ENCODE measurements around the gene CCL17.
"Not testable (repeated sequence)": the region's sequence is repeated elsewhere in the genome, so short reads cannot be mapped to it uniquely, and the experiment has no call there.

CCL17 gene

GRCh38 chr16:57367116-57367752, 37.3 kb upstream of the CCL17 start:
- Histone ChIP-seq H3K27me3 (ENCODE audit: control insufficient read depth in 1 of 2, insufficient read depth in 2 of 2, low read length in 2 of 2) (no peaks in the 10 kb centered on the region), H3K9ac (ENCODE audit: low read length) (no peak overlapping the region), H3K27ac (ENCODE audit: low read depth, low read length) (no peak overlapping the region), H3K36me3 (ENCODE audit: insufficient read depth, low read length) (no peaks in the 10 kb centered on the region), H3K4me1 (ENCODE audit: insufficient read depth, low read length) (peaks cover 8% of the 10 kb centered on the region), H3K9me3 (ENCODE audit: low read length) (no peaks in the 10 kb centered on the region), H3K4me3 (ENCODE audit: low read depth in 1 of 2, low read length in 2 of 2) (no peak overlapping the region)

GRCh38 chr16:57371494-57372371, 32.8 kb upstream of the CCL17 start:
- peaks cover 20% of the 10 kb centered on the region for H3K4me1 ChIP-seq (ENCODE audit: insufficient read depth, low read length)
- no peak overlapping the region for H3K27ac ChIP-seq (ENCODE audit: low read depth, low read length)
- peak overlapping the region in 1 of 2 donors; percentile 73 for H3K4me3 ChIP-seq (ENCODE audit: low read depth in 1 of 2, low read length in 2 of 2)

DNA sequence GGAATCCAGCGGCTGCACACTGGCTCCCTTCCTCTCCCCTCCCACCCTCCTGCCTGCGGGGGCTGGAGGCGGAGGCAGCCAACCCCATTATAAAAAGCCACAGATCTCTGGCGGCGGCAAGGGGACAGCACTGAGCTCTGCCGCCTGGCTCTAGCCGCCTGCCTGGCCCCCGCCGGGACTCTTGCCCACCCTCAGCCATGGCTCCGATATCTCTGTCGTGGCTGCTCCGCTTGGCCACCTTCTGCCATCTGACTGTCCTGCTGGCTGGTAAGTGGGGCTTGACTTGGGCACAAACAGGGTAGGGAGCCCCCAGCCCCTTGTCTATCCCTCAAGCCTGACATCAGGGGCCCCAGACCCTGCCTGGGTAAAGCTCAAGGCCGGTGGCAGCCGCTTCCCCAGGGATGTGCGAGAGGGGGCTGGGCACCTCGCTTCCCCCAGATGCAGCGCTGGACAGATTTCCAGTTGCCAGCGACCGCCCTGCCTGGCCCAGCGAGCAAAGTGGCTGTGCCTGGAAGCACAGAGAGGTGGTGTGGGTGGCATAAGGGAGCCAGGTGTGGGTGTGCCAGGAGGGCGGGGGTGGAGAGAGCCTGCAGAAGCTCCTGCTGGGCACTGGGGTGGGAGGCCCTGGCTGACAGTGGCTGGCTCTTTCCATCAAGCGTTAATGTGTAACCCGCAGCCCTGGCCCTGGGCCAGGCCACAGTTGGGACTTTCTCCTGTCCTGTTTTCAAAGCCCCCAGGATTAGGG, 32.0 kb upstream of the CCL17 start, which contains the start of gene CX3CL1:
CX3CL1 (plus strand) TSS at position 119 of the 745 bp plus-strand sequence; CDS start at position 198, 79 bp downstream.
- Histone ChIP-seq H3K9me3 (ENCODE audit: low read length) (no peaks in the 10 kb centered on the region), H3K27me3 (ENCODE audit: control insufficient read depth in 1 of 2, insufficient read depth in 2 of 2, low read length in 2 of 2) (no peaks in the 10 kb centered on the region), H3K9ac (ENCODE audit: low read length) (peak within 1 kb of the TSS; percentile 60), H3K27ac (ENCODE audit: low read depth, low read length) (no peak within 1 kb of the TSS), H3K36me3 (ENCODE audit: insufficient read depth, low read length) (no peaks in the 10 kb centered on the region), H3K4me1 (ENCODE audit: insufficient read depth, low read length) (peaks cover 28% of the 10 kb centered on the region), H3K4me3 (ENCODE audit: low read depth in 1 of 2, low read length in 2 of 2) (peak within 1 kb of the TSS; percentile 50 to 73)

More at GRCh38 chr16:57371494-57372371, 32.8 kb upstream of the CCL17 start:
- no peaks in the 10 kb centered on the region for H3K9me3 ChIP-seq (ENCODE audit: low read length)
- H3K27me3 ChIP-seq (ENCODE audit: control insufficient read depth in 1 of 2, insufficient read depth in 2 of 2, low read length in 2 of 2): no peaks in the 10 kb centered on the region
- peak overlapping the region; percentile 60 for H3K9ac ChIP-seq (ENCODE audit: low read length)
- H3K36me3 ChIP-seq (ENCODE audit: insufficient read depth, low read length): no peaks in the 10 kb centered on the region

DNA sequence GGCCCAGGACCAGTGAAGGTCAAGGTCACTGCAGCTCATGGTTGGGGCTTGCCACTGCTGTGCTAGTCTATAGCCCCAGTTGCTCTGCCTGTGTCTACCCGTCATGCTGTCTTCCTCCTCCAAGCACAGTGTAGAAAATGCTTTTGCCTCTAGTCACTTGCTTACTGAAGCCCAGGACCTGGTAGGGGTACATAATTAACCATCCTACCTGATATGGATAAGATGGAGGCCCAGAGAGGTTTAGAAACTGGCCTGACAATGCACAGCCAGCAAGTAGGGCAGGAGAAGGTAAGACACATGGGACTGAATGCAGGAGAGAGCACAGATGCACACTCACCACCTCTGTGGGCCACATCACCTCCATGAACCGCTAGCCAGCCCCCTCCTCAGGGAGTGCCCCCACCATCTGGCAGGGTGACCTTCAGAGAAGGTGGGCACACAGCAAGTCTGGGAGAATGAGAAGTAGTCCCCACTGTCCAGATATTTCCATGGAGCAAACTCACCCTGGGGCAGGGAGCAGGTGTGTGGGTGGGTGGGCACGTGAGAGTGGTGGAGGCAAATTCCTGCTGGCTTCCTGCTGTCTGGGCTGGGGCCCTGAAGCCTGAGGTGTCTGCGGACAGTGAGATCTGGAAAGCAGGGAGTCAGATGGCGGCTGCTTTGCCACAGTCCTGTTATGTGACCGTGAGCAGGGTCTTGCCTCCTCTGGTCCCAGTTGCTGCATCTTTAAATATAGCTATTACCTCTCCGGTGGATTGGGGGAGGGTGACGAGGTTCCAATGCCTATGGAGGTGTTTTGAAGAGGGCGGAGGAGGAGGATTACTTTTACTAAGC, 31.2 kb upstream of the CCL17 start:
- no peaks in the 10 kb centered on the region for H3K36me3 ChIP-seq (ENCODE audit: insufficient read depth, low read length)
- H3K27me3 ChIP-seq (ENCODE audit: control insufficient read depth in 1 of 2, insufficient read depth in 2 of 2, low read length in 2 of 2): no peaks in the 10 kb centered on the region
- no peak overlapping the region for H3K27ac ChIP-seq (ENCODE audit: low read depth, low read length)
- H3K9ac ChIP-seq (ENCODE audit: low read length): peak overlapping the region; percentile 60
- no peaks in the 10 kb centered on the region for H3K9me3 ChIP-seq (ENCODE audit: low read length)
- H3K4me3 ChIP-seq (ENCODE audit: low read depth in 1 of 2, low read length in 2 of 2): peak overlapping the region; percentile 50 to 73
- H3K4me1 ChIP-seq (ENCODE audit: insufficient read depth, low read length): peaks cover 30% of the 10 kb centered on the region

DNA sequence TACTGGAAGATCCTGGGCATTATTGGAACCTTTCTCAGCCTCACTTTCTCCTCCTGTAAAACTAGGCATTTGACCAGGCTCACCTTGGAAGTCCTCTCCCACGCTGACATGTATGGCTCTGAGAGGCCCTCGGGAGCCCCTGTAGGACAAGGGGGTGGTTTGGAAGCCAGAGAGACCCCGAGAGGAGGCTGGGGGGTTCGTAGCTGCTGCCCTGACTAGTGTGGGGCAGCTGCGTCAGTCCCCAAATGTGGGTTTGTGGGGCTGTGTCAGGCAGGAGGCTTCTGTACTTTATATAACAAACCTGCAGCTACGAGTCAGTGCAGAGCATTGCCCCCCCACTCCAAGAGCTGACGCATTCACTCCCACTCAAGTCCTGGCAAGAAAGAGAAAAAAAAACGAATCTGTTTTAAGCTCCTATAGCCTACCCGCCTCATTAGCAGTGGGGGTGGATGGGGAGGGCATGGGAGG, 30.5 kb upstream of the CCL17 start:
- Histone ChIP-seq H3K9ac (ENCODE audit: low read length) (peak overlapping the region; percentile 60), H3K9me3 (ENCODE audit: low read length) (no peaks in the 10 kb centered on the region), H3K4me3 (ENCODE audit: low read depth in 1 of 2, low read length in 2 of 2) (peak overlapping the region in 1 of 2 donors; percentile 73), H3K36me3 (ENCODE audit: insufficient read depth, low read length) (no peaks in the 10 kb centered on the region), H3K27ac (ENCODE audit: low read depth, low read length) (no peak overlapping the region), H3K27me3 (ENCODE audit: control insufficient read depth in 1 of 2, insufficient read depth in 2 of 2, low read length in 2 of 2) (no peaks in the 10 kb centered on the region), H3K4me1 (ENCODE audit: insufficient read depth, low read length) (peaks cover 30% of the 10 kb centered on the region)

GRCh38 chr16:57374925-57375465, 29.6 kb upstream of the CCL17 start:
- not testable (repeated sequence) for H3K27me3 ChIP-seq (ENCODE audit: control insufficient read depth in 1 of 2, insufficient read depth in 2 of 2, low read length in 2 of 2); H3K27ac ChIP-seq (ENCODE audit: low read depth, low read length); H3K9me3 ChIP-seq (ENCODE audit: low read length); H3K4me3 ChIP-seq (ENCODE audit: low read depth in 1 of 2, low read length in 2 of 2); H3K9ac ChIP-seq (ENCODE audit: low read length); H3K36me3 ChIP-seq (ENCODE audit: insufficient read depth, low read length)
- peaks cover 30% of the 10 kb centered on the region for H3K4me1 ChIP-seq (ENCODE audit: insufficient read depth, low read length)

DNA sequence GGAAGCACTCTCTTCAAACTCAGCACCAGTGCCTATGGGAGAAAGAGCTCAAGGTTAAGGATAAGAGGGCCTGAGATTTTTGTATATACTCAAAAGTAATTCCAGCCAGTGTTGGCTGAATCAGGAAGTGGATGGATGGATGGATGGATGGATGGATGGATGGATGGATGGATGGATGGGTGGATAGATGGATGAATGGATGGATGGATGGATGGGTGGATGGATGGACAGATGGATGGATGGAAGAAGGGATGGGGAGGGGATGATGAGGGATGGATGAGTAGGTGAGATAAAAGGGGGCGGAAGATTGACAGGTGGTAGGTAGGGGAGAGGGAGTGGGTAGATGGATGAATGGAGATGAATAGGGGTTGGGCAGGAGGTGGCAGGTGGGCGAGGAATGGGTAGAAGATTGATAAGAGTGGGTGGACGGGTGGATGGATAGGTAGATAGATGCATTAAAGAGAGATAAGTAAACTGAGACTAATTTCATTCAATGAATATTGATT, 28.2 kb upstream of the CCL17 start:
- Histone ChIP-seq H3K9ac (ENCODE audit: low read length) (no peak overlapping the region), H3K9me3 (ENCODE audit: low read length) (no peaks in the 10 kb centered on the region), H3K4me1 (ENCODE audit: insufficient read depth, low read length) (peaks cover 30% of the 10 kb centered on the region), H3K27ac (ENCODE audit: low read depth, low read length) (no peak overlapping the region), H3K27me3 (ENCODE audit: control insufficient read depth in 1 of 2, insufficient read depth in 2 of 2, low read length in 2 of 2) (no peaks in the 10 kb centered on the region), H3K36me3 (ENCODE audit: insufficient read depth, low read length) (no peaks in the 10 kb centered on the region), H3K4me3 (ENCODE audit: low read depth in 1 of 2, low read length in 2 of 2) (no peak overlapping the region)

GRCh38 chr16:57377080-57377841, 27.3 kb upstream of the CCL17 start:
- Histone ChIP-seq H3K4me3 (ENCODE audit: low read depth in 1 of 2, low read length in 2 of 2) (no peak overlapping the region), H3K27me3 (ENCODE audit: control insufficient read depth in 1 of 2, insufficient read depth in 2 of 2, low read length in 2 of 2) (no peaks in the 10 kb centered on the region), H3K4me1 (ENCODE audit: insufficient read depth, low read length) (peaks cover 22% of the 10 kb centered on the region), H3K9ac (ENCODE audit: low read length) (no peak overlapping the region), H3K27ac (ENCODE audit: low read depth, low read length) (no peak overlapping the region), H3K9me3 (ENCODE audit: low read length) (no peaks in the 10 kb centered on the region), H3K36me3 (ENCODE audit: insufficient read depth, low read length) (peaks cover 6% of the 10 kb centered on the region)

DNA sequence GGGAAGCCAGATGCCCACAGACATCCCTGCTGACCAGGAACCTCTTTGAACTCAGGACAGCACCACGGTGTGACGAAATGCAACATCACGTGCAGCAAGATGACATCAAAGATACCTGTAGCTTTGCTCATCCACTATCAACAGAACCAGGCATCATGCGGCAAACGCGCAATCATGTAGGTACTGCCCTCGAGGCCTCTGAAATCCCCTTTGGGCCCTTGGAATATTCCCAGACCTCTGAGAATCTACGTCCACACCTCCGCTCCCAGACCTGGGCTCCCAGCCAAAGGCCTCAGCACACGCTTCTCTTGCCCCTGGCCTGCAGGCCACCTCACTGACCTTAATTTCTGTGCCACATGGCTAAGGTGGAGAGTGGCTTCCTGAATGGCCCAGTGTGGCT, 25.0 kb upstream of the CCL17 start:
- Histone ChIP-seq H3K4me3 (ENCODE audit: low read depth in 1 of 2, low read length in 2 of 2) (no peak overlapping the region), H3K27ac (ENCODE audit: low read depth, low read length) (no peak overlapping the region), H3K4me1 (ENCODE audit: insufficient read depth, low read length) (peaks cover 33% of the 10 kb centered on the region), H3K36me3 (ENCODE audit: insufficient read depth, low read length) (peaks cover 6% of the 10 kb centered on the region), H3K27me3 (ENCODE audit: control insufficient read depth in 1 of 2, insufficient read depth in 2 of 2, low read length in 2 of 2) (no peaks in the 10 kb centered on the region), H3K9ac (ENCODE audit: low read length) (no peak overlapping the region), H3K9me3 (ENCODE audit: low read length) (no peaks in the 10 kb centered on the region)

Data from muscle layer of colon (tissue), 2 donors.